CD4-positive, alpha-beta T cell (primary cell): ENCODE results near the gene CASZ1. TPM values are rescaled to one million over a fixed set of nuclear protein-coding genes. Genes with fewer than 3 reads are reported as not detected.

Experiments
- ATAC-seq: fragments of 200-7000 bp; cut with Tn5 transposase; one replicate; pipeline ENCODE4 v1.10.0; 2022; ENCODE audit warnings: mild to moderate bottlenecking; ENCODE audit not compliant: poor library complexity
- CTCF ChIA-PET: fragments of 350-600 bp; sonication (Branson Sonifier 250); formaldehyde crosslinking; loops from one replicate; lab custom pipeline; 2021; ENCODE audit warnings: antibody characterized with exemption, inconsistent platforms; lab: Charles Lee
- POLR2A ChIA-PET: fragments of 350-600 bp; sonication (Branson Sonifier 250); formaldehyde crosslinking; loops from one replicate; lab custom pipeline; 2021; ENCODE audit warnings: antibody characterized with exemption, inconsistent platforms; lab: Charles Lee
- DNase-seq, 14 experiments: peaks; one replicate each; pipeline ENCODE4 v3.0.0-alpha.2; 2013 to 2020; ENCODE audit warnings: mixed read lengths in 2 of 14
- H3K27ac ChIP-seq, 2 donors: one replicate each; pipeline versions ENCODE4 v1.5.1 to v1.7.0; 2013; ENCODE audit warnings: low read length in 2 of 2, low read depth in 1 of 2, mild to moderate bottlenecking in 1 of 2
- H3K27me3 ChIP-seq, 2 experiments: 1 replicate in 1 of 2; 2 replicates in 1 of 2; pipeline versions ENCODE4 v1.6.1 to v1.7.0; 2013; ENCODE audit warnings: low read length in 2 of 2, control low read depth in 1 of 2, mild to moderate bottlenecking in 1 of 2, moderate library complexity in 1 of 2; ENCODE audit not compliant: insufficient read depth in 2 of 2, control insufficient read depth in 1 of 2
- H3K36me3 ChIP-seq: one replicate; pipeline ENCODE4 v1.6.1; 2013; ENCODE audit warnings: low read length, control low read depth; ENCODE audit not compliant: insufficient read depth
- H3K4me1 ChIP-seq: one replicate; pipeline ENCODE4 v1.6.1; 2013; ENCODE audit warnings: low read length, control low read depth; ENCODE audit not compliant: insufficient read depth
- H3K4me3 ChIP-seq: one replicate; pipeline ENCODE4 v1.5.1; 2013; ENCODE audit warnings: mild to moderate bottlenecking, low read length, moderate library complexity
- H3K9me3 ChIP-seq, 2 experiments: 1 replicate in 1 of 2; 2 replicates in 1 of 2; pipeline versions ENCODE4 v1.6.1 to v1.7.0; 2013; ENCODE audit warnings: low read length in 2 of 2, mild to moderate bottlenecking in 2 of 2, control low read depth in 1 of 2, moderate library complexity in 1 of 2; ENCODE audit not compliant: control insufficient read depth in 1 of 2, insufficient read depth in 1 of 2
- H3K27ac Mint-ChIP-seq: one replicate; pipeline ENCODE4 v1.8.0; 2020; ENCODE audit warnings: mixed read lengths
- H3K27me3 Mint-ChIP-seq: one replicate; pipeline ENCODE4 v1.8.0; 2021; ENCODE audit warnings: mixed read lengths
- H3K36me3 Mint-ChIP-seq: one replicate; pipeline ENCODE4 v1.8.0; 2021; ENCODE audit warnings: low read depth, mixed read lengths
- H3K4me1 Mint-ChIP-seq: one replicate; pipeline ENCODE4 v1.8.0; 2021; ENCODE audit warnings: low read depth, mixed read lengths
- H3K4me3 Mint-ChIP-seq: one replicate; pipeline ENCODE4 v1.8.0; 2020; ENCODE audit warnings: mild to moderate bottlenecking, mixed read lengths
- H3K9me3 Mint-ChIP-seq: one replicate; pipeline ENCODE4 v1.8.0; 2020; ENCODE audit warnings: mixed read lengths
- CTCF ChIP-seq: fragments of 200-600 bp; IDR thresholded peaks from one replicate; pipeline ENCODE4 v1.8.0; 2022; ENCODE audit warnings: antibody characterized with exemption, mild to moderate bottlenecking
- intact Hi-C, 2 experiments: fragments of 100-400 bp; cut with DNase I in 1 of 2; cut with micrococcal nuclease in 1 of 2; formaldehyde crosslinking; loops; one replicate each; pipeline versions ENCODE4 v1.15.1 to v1.9.0; 2023 to 2025; cut with DNase I, micrococcal nuclease
- total RNA-seq, 174 experiments: library from RNA in 2 of 174; stranded (reverse) in 2 of 174; gene quantifications; one replicate each; pipeline ENCODE4 v1.2.3 and lab custom pipeline; 2021 to 2026

Gene CASZ1
- total RNA-seq, 2 experiments from 2014 or later = 21.8 to 22.8 TPM

GRCh38 chr1:10734375-10734774, 62.1 kb downstream of the CASZ1 start:
- ChIA-PET CTCF (no interaction called here), POLR2A (no interaction called here)
- no peaks in the 10 kb centered on the region for H3K4me1 ChIP-seq
- no peaks in the 10 kb centered on the region for H3K36me3 Mint-ChIP-seq
- no peak overlapping the region for H3K27ac Mint-ChIP-seq
- no peaks in the 10 kb centered on the region for H3K36me3 ChIP-seq
- H3K4me1 Mint-ChIP-seq = no peaks in the 10 kb centered on the region
- no peak overlapping the region for H3K27ac ChIP-seq
- DNase-seq (no peak), ATAC-seq (no peak)
- H3K27me3 Mint-ChIP-seq = no peaks in the 10 kb centered on the region
- H3K4me3 ChIP-seq = no peak overlapping the region
- no peaks in the 10 kb centered on the region for H3K27me3 ChIP-seq
- intact Hi-C loops = no loop called here
- no peak overlapping the region for H3K4me3 Mint-ChIP-seq
- TF ChIP-seq CTCF = no peak
- no peaks in the 10 kb centered on the region for H3K9me3 Mint-ChIP-seq
- H3K9me3 ChIP-seq = no peaks in the 10 kb centered on the region

GRCh38 chr1:10733474-10734366, 62.7 kb downstream of the CASZ1 start:
- CTCF ChIA-PET = no interaction called here
- no peaks in the 10 kb centered on the region for H3K27me3 Mint-ChIP-seq
- Histone ChIP-seq H3K4me3 (no peak overlapping the region), H3K9me3 (no peaks in the 10 kb centered on the region), H3K4me1 (no peaks in the 10 kb centered on the region), H3K36me3 (no peaks in the 10 kb centered on the region), H3K27ac (no peak overlapping the region), H3K27me3 (no peaks in the 10 kb centered on the region)
- no peak overlapping the region for H3K4me3 Mint-ChIP-seq
- no peaks in the 10 kb centered on the region for H3K4me1 Mint-ChIP-seq
- H3K27ac Mint-ChIP-seq = no peak overlapping the region
- ATAC-seq = no peak
- no peaks in the 10 kb centered on the region for H3K9me3 Mint-ChIP-seq
- no peak for DNase-seq
- no peak for TF ChIP-seq CTCF
- POLR2A ChIA-PET = no interaction called here
- H3K36me3 Mint-ChIP-seq = no peaks in the 10 kb centered on the region
- intact Hi-C loops = no loop called here

- no peaks in the 10 kb centered on the region for H3K27me3 ChIP-seq
- intact Hi-C loops = no loop called here
- no peaks in the 10 kb centered on the region for H3K4me1 ChIP-seq
- TF ChIP-seq CTCF = no peak
- ChIA-PET CTCF (interaction anchor here (1.1 kb wide), 1 partner anchor 236 kb away, joined by 3 read pairs; no protein-coding TSS in a partner anchor), POLR2A (no interaction called here)
- DNase-seq (no peak), ATAC-seq (no peak)
- no peak overlapping the region for H3K27ac Mint-ChIP-seq
- H3K9me3 Mint-ChIP-seq = no peaks in the 10 kb centered on the region
- no peaks in the 10 kb centered on the region for H3K36me3 Mint-ChIP-seq
- no peaks in the 10 kb centered on the region for H3K4me1 Mint-ChIP-seq
- H3K27ac ChIP-seq = no peak overlapping the region
- no peaks in the 10 kb centered on the region for H3K36me3 ChIP-seq
- no peaks in the 10 kb centered on the region for H3K9me3 ChIP-seq
- no peak overlapping the region for H3K4me3 Mint-ChIP-seq
- H3K27me3 Mint-ChIP-seq = no peaks in the 10 kb centered on the region
- H3K4me3 ChIP-seq = no peak overlapping the region
These were observed 65.5 kb downstream of the CASZ1 start for GRCh38 chr1:10730985-10731384.
